CD4-positive, alpha-beta T cell (primary cell): ENCODE data around the gene SPINT4. TPM values are rescaled to one million over a fixed set of nuclear protein-coding genes. Genes with fewer than 3 reads are reported as not detected.

Experiments
- ATAC-seq: fragments of 200-7000 bp; cut with Tn5 transposase; one replicate; pipeline ENCODE4 v1.10.0; 2022; ENCODE audit warnings: mild to moderate bottlenecking; ENCODE audit not compliant: poor library complexity
- CTCF ChIA-PET: fragments of 350-600 bp; sonication (Branson Sonifier 250); formaldehyde crosslinking; loops from one replicate; lab custom pipeline; 2021; ENCODE audit warnings: antibody characterized with exemption, inconsistent platforms; lab: Charles Lee
- POLR2A ChIA-PET: fragments of 350-600 bp; sonication (Branson Sonifier 250); formaldehyde crosslinking; loops from one replicate; lab custom pipeline; 2021; ENCODE audit warnings: antibody characterized with exemption, inconsistent platforms; lab: Charles Lee
- DNase-seq, 14 experiments: peaks; one replicate each; pipeline ENCODE4 v3.0.0-alpha.2; 2013 to 2020; ENCODE audit warnings: mixed read lengths in 2 of 14
- H3K27ac ChIP-seq, 2 donors: one replicate each; pipeline versions ENCODE4 v1.5.1 to v1.7.0; 2013; ENCODE audit warnings: low read length in 2 of 2, low read depth in 1 of 2, mild to moderate bottlenecking in 1 of 2
- H3K27me3 ChIP-seq, 2 experiments: 1 replicate in 1 of 2; 2 replicates in 1 of 2; pipeline versions ENCODE4 v1.6.1 to v1.7.0; 2013; ENCODE audit warnings: low read length in 2 of 2, control low read depth in 1 of 2, mild to moderate bottlenecking in 1 of 2, moderate library complexity in 1 of 2; ENCODE audit not compliant: insufficient read depth in 2 of 2, control insufficient read depth in 1 of 2
- H3K36me3 ChIP-seq: one replicate; pipeline ENCODE4 v1.6.1; 2013; ENCODE audit warnings: low read length, control low read depth; ENCODE audit not compliant: insufficient read depth
- H3K4me1 ChIP-seq: one replicate; pipeline ENCODE4 v1.6.1; 2013; ENCODE audit warnings: low read length, control low read depth; ENCODE audit not compliant: insufficient read depth
- H3K4me3 ChIP-seq: one replicate; pipeline ENCODE4 v1.5.1; 2013; ENCODE audit warnings: mild to moderate bottlenecking, low read length, moderate library complexity
- H3K9me3 ChIP-seq, 2 experiments: 1 replicate in 1 of 2; 2 replicates in 1 of 2; pipeline versions ENCODE4 v1.6.1 to v1.7.0; 2013; ENCODE audit warnings: low read length in 2 of 2, mild to moderate bottlenecking in 2 of 2, control low read depth in 1 of 2, moderate library complexity in 1 of 2; ENCODE audit not compliant: control insufficient read depth in 1 of 2, insufficient read depth in 1 of 2
- H3K27ac Mint-ChIP-seq: one replicate; pipeline ENCODE4 v1.8.0; 2020; ENCODE audit warnings: mixed read lengths
- H3K27me3 Mint-ChIP-seq: one replicate; pipeline ENCODE4 v1.8.0; 2021; ENCODE audit warnings: mixed read lengths
- H3K36me3 Mint-ChIP-seq: one replicate; pipeline ENCODE4 v1.8.0; 2021; ENCODE audit warnings: low read depth, mixed read lengths
- H3K4me1 Mint-ChIP-seq: one replicate; pipeline ENCODE4 v1.8.0; 2021; ENCODE audit warnings: low read depth, mixed read lengths
- H3K4me3 Mint-ChIP-seq: one replicate; pipeline ENCODE4 v1.8.0; 2020; ENCODE audit warnings: mild to moderate bottlenecking, mixed read lengths
- H3K9me3 Mint-ChIP-seq: one replicate; pipeline ENCODE4 v1.8.0; 2020; ENCODE audit warnings: mixed read lengths
- intact Hi-C, 2 experiments: fragments of 100-400 bp; cut with DNase I in 1 of 2; cut with micrococcal nuclease in 1 of 2; formaldehyde crosslinking; loops; one replicate each; pipeline versions ENCODE4 v1.15.1 to v1.9.0; 2023 to 2025; cut with DNase I, micrococcal nuclease
- total RNA-seq, 174 experiments: library from RNA in 2 of 174; stranded (reverse) in 2 of 174; gene quantifications; one replicate each; pipeline ENCODE4 v1.2.3 and lab custom pipeline; 2021 to 2026
- TF ChIP-seq, protein P1 (sequence below): fragments of 200-600 bp; IDR thresholded peaks from one replicate; pipeline ENCODE4 v1.8.0; 2022; ENCODE audit warnings: antibody characterized with exemption, mild to moderate bottlenecking

The SPINT4 gene
- total RNA-seq, 2 experiments from 2014 or later, result not detected

DNA sequence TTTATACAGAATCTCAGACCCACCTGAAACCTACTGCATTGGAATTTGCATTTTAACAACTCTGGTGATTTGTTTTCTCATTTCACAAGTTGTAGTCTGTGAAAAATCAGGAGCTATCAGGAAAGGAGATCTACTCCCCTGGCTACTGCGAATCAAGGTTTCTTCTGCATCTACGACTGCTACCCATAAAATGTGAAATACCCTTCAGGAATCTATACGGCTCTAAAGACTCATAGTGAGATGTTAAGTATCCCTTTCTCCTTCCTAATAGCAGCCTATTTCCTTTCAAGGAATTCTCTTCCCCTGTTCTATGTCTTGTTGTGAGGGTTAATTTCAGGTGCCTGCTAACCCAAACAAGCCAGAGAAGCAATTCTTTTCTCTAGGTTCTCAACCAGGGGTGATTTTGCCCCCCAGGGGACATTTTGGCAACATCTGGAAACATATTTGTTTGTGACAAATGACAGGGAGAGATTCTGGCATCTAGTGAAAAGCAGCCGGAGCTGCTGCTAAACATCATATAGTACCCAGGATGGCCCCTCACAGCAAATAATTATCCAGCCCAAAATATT lies 43.2 kb downstream of the SPINT4 start:
- no peak overlapping the region for H3K4me3 ChIP-seq
- H3K36me3 ChIP-seq, result no peaks in the 10 kb centered on the region
- DNase-seq, result no peak
- Mint-ChIP-seq H3K4me3 (no peak overlapping the region), H3K36me3 (no peaks in the 10 kb centered on the region), H3K27me3 (peaks cover 8% of the 10 kb centered on the region), H3K27ac (no peak overlapping the region), H3K9me3 (no peaks in the 10 kb centered on the region), H3K4me1 (no peaks in the 10 kb centered on the region)
- intact Hi-C loops, result loop anchor here in 1 of 2 experiments (5.0 kb wide), 1 partner anchor 328 kb away; no protein-coding TSS in a partner anchor
- no peaks in the 10 kb centered on the region for H3K4me1 ChIP-seq
- CTCF ChIA-PET, result no interaction called here
- no peak for ATAC-seq
- TF ChIP-seq, protein P1, sequence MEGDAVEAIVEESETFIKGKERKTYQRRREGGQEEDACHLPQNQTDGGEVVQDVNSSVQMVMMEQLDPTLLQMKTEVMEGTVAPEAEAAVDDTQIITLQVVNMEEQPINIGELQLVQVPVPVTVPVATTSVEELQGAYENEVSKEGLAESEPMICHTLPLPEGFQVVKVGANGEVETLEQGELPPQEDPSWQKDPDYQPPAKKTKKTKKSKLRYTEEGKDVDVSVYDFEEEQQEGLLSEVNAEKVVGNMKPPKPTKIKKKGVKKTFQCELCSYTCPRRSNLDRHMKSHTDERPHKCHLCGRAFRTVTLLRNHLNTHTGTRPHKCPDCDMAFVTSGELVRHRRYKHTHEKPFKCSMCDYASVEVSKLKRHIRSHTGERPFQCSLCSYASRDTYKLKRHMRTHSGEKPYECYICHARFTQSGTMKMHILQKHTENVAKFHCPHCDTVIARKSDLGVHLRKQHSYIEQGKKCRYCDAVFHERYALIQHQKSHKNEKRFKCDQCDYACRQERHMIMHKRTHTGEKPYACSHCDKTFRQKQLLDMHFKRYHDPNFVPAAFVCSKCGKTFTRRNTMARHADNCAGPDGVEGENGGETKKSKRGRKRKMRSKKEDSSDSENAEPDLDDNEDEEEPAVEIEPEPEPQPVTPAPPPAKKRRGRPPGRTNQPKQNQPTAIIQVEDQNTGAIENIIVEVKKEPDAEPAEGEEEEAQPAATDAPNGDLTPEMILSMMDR, result no peak
- H3K9me3 ChIP-seq, result no peaks in the 10 kb centered on the region
- no peak overlapping the region for H3K27ac ChIP-seq
- POLR2A ChIA-PET, result no interaction called here
- H3K27me3 ChIP-seq, result no peaks in the 10 kb centered on the region

- CTCF ChIA-PET, result no interaction called here
- H3K4me3 ChIP-seq, result no peak overlapping the region
- no peak overlapping the region for H3K27ac Mint-ChIP-seq
- H3K9me3 Mint-ChIP-seq, result no peaks in the 10 kb centered on the region
- H3K36me3 ChIP-seq, result no peaks in the 10 kb centered on the region
- H3K4me1 Mint-ChIP-seq, result peaks cover 2% of the 10 kb centered on the region
- DNase-seq, result no peak
- no peaks in the 10 kb centered on the region for H3K9me3 ChIP-seq
- H3K27me3 ChIP-seq, result no peaks in the 10 kb centered on the region
- peaks cover 2% of the 10 kb centered on the region for H3K4me1 ChIP-seq
- ATAC-seq, result no peak
- intact Hi-C loops, result loop anchor here in 1 of 2 experiments (5.0 kb wide), 1 partner anchor 329 kb away; no protein-coding TSS in a partner anchor
- POLR2A ChIA-PET, result no interaction called here
- TF ChIP-seq, protein P1, result no peak
- peaks cover 5% of the 10 kb centered on the region for H3K27me3 Mint-ChIP-seq
- H3K27ac ChIP-seq, result no peak overlapping the region
- H3K36me3 Mint-ChIP-seq, result no peaks in the 10 kb centered on the region
- no peak overlapping the region for H3K4me3 Mint-ChIP-seq
These were observed 43.8 kb downstream of the SPINT4 start for GRCh38 chr20:45765980-45766379.

DNA sequence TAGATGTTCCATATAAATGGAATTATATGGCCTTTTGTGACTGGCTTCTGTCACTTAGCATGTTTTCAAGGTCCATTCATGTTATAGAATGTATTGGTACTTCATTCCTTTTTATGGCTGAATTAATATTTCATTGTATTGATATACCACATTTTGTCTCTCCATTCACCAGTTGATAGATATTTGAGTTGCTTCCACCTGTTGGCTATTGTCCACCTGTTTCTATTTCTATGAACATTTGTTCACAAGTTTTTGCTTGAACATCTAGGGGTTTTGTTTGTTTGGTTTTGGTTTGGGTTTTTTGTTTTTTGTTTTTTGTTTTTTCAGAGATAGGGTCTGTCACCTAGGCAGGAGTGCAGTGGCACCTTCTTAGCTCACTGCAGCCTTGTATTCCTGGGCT lies 46.3 kb downstream of the SPINT4 start:
- intact Hi-C loops, result loop anchor here in 1 of 2 experiments (5.0 kb wide), 1 partner anchor 331 kb away; no protein-coding TSS in a partner anchor
- TF ChIP-seq, protein P1, result no peak
- peaks cover 2 to 6% of the 10 kb centered on the region in 2 experiments for H3K27me3 ChIP-seq
- ChIA-PET CTCF (no interaction called here), POLR2A (no interaction called here)
- no peak overlapping the region for H3K4me3 ChIP-seq
- Mint-ChIP-seq H3K4me3 (no peak overlapping the region), H3K27me3 (peaks cover 6% of the 10 kb centered on the region), H3K4me1 (peaks cover 5% of the 10 kb centered on the region), H3K9me3 (no peaks in the 10 kb centered on the region), H3K27ac (no peak overlapping the region), H3K36me3 (no peaks in the 10 kb centered on the region)
- no peaks in the 10 kb centered on the region for H3K36me3 ChIP-seq
- H3K27ac ChIP-seq, result no peak overlapping the region
- peaks cover 5% of the 10 kb centered on the region for H3K4me1 ChIP-seq
- H3K9me3 ChIP-seq, result no peaks in the 10 kb centered on the region
- DNase-seq, result no peak
- no peak for ATAC-seq
